Measurements from ENCODE around the gene PPP1R13L.

GRCh38 chr19:45418802-45419201, 13.9 kb upstream of the PPP1R13L start:
- TF ChIP-seq CTCF (IDR thresholded peaks at IDR 0.05 in 8 of 11, conservative IDR thresholded peaks at IDR 0.05 in 3 of 11) = no peak
- no peak for TF ChIP-seq POLR2A (IDR thresholded peaks at IDR 0.05)

All from spleen (tissue), 7 donors.